Measurements from ENCODE around the gene MYO7B.

Gene MYO7B

DNA sequence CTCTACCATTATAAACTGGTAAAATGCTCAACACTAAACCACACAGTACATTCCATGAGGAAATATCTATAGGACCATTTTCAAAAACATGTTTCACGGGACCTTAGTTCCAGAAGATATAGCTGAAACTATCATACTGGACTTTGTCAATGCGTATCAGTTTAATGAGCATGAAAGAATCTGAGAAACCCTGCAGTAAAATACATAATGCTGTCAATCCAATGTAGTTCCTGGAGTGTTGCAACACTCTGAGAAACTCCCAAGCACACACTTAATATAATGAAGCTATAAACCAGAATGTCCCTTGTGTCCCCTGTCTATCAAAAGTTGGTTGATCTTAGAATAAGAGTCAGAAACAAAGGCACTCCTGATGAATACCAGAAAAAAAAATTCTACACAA, 25.4 kb upstream of the MYO7B start:
- Histone ChIP-seq H3K27me3 (ENCODE audit: control insufficient read depth in 1 of 2, insufficient read depth in 2 of 2, low read length in 2 of 2) (no peaks in the 10 kb centered on the region), H3K27ac (ENCODE audit: low read length) (no peak overlapping the region), H3K4me3 (ENCODE audit: low read length in 2 of 2) (no peak overlapping the region), H3K36me3 (ENCODE audit: control insufficient read depth in 2 of 2, insufficient read depth in 2 of 2, low read length in 2 of 2) (peaks cover 4 to 10% of the 10 kb centered on the region in 2 donors), H3K9me3 (ENCODE audit: control insufficient read depth in 2 of 2, low read length in 2 of 2) (no peaks in the 10 kb centered on the region), H3K9ac (ENCODE audit: low read length in 2 of 2) (no peak overlapping the region), H3K4me1 (ENCODE audit: control insufficient read depth, insufficient read depth, low read length) (peaks cover 26% of the 10 kb centered on the region)

DNA sequence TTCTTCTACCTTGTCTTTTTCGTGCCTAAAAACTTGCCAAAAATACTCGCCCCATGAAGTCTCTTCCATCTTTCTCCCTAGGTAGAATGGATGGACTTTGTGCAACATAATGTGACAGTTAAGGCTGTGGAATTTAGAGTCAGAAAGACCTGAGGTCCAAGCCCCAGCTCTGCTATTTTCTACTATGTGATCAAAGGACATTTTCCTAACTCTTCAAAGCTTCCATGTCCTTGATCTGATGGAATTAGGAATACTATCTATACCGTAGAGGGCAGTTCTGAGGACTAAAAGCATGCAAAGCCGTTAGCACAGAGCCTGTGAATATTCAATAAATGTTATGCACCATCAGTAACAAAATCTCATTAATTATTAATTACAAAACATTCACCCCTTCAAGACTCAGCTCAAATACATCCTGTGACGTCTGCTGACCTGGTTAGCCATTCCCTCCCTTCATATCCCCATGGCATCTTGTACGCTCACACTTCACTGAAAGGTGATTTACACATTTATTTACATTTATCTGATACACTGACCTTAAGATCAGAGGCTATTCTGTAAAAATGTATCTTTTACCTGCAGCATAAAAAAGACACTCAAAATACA, 24.3 kb upstream of the MYO7B start:
- peaks cover 0 to 6% of the 10 kb centered on the region in 2 donors for H3K36me3 ChIP-seq (ENCODE audit: control insufficient read depth in 2 of 2, insufficient read depth in 2 of 2, low read length in 2 of 2)
- H3K27me3 ChIP-seq (ENCODE audit: control insufficient read depth in 1 of 2, insufficient read depth in 2 of 2, low read length in 2 of 2): no peaks in the 10 kb centered on the region
- no peak overlapping the region for H3K9ac ChIP-seq (ENCODE audit: low read length in 2 of 2)
- no peak overlapping the region for H3K4me3 ChIP-seq (ENCODE audit: low read length in 2 of 2)
- no peak overlapping the region for H3K27ac ChIP-seq (ENCODE audit: low read length)
- H3K4me1 ChIP-seq (ENCODE audit: control insufficient read depth, insufficient read depth, low read length): peaks cover 38% of the 10 kb centered on the region
- no peaks in the 10 kb centered on the region for H3K9me3 ChIP-seq (ENCODE audit: control insufficient read depth in 2 of 2, low read length in 2 of 2)

DNA sequence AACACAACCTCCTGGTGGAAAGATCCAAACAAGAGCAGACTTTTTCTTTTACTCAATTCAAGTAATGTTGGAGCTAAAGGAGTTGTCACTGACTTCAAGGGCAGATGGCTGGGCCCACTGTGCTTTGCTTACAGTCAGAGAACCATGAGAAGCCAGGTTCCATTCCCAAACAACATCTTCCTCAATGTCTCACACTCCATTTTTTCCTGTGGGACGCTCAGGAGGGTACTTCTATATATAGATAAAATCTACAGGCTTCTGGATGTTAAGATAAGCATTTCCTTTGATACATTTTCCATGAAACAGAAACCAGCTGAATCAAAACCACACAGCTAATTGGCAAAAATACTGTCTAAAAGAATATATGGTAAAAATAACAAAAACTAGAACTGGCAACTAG, 23.6 kb upstream of the MYO7B start:
- H3K36me3 ChIP-seq (ENCODE audit: control insufficient read depth in 2 of 2, insufficient read depth in 2 of 2, low read length in 2 of 2): peaks cover 0 to 6% of the 10 kb centered on the region in 2 donors
- H3K4me1 ChIP-seq (ENCODE audit: control insufficient read depth, insufficient read depth, low read length): peaks cover 43% of the 10 kb centered on the region
- H3K27me3 ChIP-seq (ENCODE audit: control insufficient read depth in 1 of 2, insufficient read depth in 2 of 2, low read length in 2 of 2): no peaks in the 10 kb centered on the region
- no peak overlapping the region for H3K9ac ChIP-seq (ENCODE audit: low read length in 2 of 2)
- no peaks in the 10 kb centered on the region for H3K9me3 ChIP-seq (ENCODE audit: control insufficient read depth in 2 of 2, low read length in 2 of 2)
- no peak overlapping the region for H3K4me3 ChIP-seq (ENCODE audit: low read length in 2 of 2)
- no peak overlapping the region for H3K27ac ChIP-seq (ENCODE audit: low read length)

DNA sequence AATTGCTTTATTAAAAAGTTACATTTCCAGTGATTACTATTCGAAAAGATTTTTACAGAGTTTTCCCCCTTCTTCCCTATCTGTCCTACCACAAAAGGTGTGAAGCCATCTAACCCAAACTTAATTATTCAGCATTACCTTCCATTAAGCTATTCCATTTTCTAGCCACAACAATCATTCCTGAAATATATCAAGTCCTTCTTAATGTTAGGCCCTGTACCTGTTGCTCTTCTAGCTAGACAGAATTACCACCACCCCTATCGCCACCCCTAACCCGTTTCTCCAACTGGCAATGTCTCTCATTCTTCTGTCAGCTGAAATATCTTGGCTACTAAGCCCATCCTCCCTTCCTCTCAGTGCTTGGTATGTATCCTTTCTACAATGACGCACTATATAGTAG, 23.1 kb upstream of the MYO7B start:
- H3K4me1 ChIP-seq (ENCODE audit: control insufficient read depth, insufficient read depth, low read length): peaks cover 43% of the 10 kb centered on the region
- no peak overlapping the region for H3K4me3 ChIP-seq (ENCODE audit: low read length in 2 of 2)

DNA sequence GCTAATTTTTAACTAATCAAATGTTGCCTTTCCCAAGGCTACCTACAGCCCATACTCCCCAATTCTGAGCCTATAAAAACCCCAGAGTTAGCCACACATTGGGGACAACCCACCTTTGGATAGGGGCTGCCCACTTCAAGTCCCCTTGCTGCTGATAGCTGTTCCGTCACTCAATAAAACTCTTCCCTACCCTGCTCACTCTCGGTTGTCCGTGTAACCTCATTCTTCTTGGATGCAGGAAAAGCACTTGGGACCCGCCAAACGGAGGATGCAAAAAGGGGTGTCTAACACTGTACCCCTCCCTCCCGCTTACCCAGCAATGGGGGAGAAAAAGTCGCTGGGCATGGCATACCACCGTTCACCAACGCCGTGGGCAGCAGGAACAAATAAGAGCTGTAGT, 21.4 kb upstream of the MYO7B start:
- Histone ChIP-seq H3K4me1 (ENCODE audit: control insufficient read depth, insufficient read depth, low read length) (peaks cover 32% of the 10 kb centered on the region), H3K9ac (ENCODE audit: low read length in 2 of 2) (peak overlapping the region in 1 of 2 donors; percentile 51), H3K27me3 (ENCODE audit: control insufficient read depth in 1 of 2, insufficient read depth in 2 of 2, low read length in 2 of 2) (no peaks in the 10 kb centered on the region), H3K27ac (ENCODE audit: low read length) (peak overlapping the region; percentile 96), H3K36me3 (ENCODE audit: control insufficient read depth in 2 of 2, insufficient read depth in 2 of 2, low read length in 2 of 2) (peaks cover 0 to 6% of the 10 kb centered on the region in 2 donors), H3K9me3 (ENCODE audit: control insufficient read depth in 2 of 2, low read length in 2 of 2) (no peaks in the 10 kb centered on the region), H3K4me3 (ENCODE audit: low read length in 2 of 2) (no peak overlapping the region)

More for the DNA sequence above, 23.1 kb upstream of the MYO7B start:
- Histone ChIP-seq H3K9me3 (ENCODE audit: control insufficient read depth in 2 of 2, low read length in 2 of 2) (no peaks in the 10 kb centered on the region), H3K9ac (ENCODE audit: low read length in 2 of 2) (no peak overlapping the region), H3K36me3 (ENCODE audit: control insufficient read depth in 2 of 2, insufficient read depth in 2 of 2, low read length in 2 of 2) (peaks cover 0 to 6% of the 10 kb centered on the region in 2 donors), H3K27ac (ENCODE audit: low read length) (no peak overlapping the region), H3K27me3 (ENCODE audit: control insufficient read depth in 1 of 2, insufficient read depth in 2 of 2, low read length in 2 of 2) (no peaks in the 10 kb centered on the region)

DNA sequence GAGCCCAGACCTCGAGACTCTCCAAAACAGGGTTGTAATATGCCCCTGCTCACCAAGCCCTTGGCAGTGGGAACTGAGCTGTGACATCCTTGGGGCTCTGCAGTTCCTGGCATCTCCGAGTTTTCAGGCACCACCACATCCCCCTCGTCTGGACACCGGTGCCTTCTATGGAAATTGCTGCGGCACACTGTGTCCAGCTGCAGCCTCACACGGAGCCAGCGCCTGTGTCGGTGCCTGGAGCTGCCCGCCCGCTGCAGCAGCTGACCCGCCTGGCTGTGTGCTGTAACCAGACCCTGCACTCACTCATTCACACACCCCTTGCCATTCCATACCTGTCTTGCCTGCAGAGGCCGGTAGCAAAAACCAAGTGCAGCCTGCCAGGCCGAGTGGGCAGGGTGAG, 21.0 kb upstream of the MYO7B start:
- peak overlapping the region; percentile 96 for H3K27ac ChIP-seq (ENCODE audit: low read length)
- no peaks in the 10 kb centered on the region for H3K27me3 ChIP-seq (ENCODE audit: control insufficient read depth in 1 of 2, insufficient read depth in 2 of 2, low read length in 2 of 2)
- peaks cover 32% of the 10 kb centered on the region for H3K4me1 ChIP-seq (ENCODE audit: control insufficient read depth, insufficient read depth, low read length)
- H3K9ac ChIP-seq (ENCODE audit: low read length in 2 of 2): no peak overlapping the region
- peaks cover 0 to 6% of the 10 kb centered on the region in 2 donors for H3K36me3 ChIP-seq (ENCODE audit: control insufficient read depth in 2 of 2, insufficient read depth in 2 of 2, low read length in 2 of 2)
- no peak overlapping the region for H3K4me3 ChIP-seq (ENCODE audit: low read length in 2 of 2)
- H3K9me3 ChIP-seq (ENCODE audit: control insufficient read depth in 2 of 2, low read length in 2 of 2): no peaks in the 10 kb centered on the region

DNA sequence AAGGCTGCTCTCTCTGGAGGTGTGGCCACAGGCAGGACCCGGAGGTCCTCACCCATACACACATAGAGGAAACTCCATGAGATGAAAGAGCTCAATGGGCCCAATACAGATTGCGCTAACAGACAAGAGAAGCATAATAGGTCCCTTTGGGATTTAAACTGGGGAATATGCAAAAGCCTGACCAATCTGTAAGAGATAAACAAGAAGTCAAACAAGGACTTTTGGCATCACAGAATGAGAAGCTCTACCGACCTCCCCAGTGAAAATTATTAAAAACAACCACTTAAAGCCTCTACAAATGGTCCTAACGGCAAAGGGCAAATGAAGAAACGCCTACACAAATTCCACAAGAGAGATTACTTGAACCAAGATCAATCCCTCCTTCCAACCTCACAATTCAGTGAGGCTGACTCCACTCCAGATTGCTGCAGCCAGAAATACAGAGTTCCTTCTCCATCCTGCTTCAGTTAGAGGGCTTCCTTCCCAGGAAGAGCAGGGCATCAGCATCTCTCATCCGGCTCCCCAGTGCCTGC, 20.0 kb upstream of the MYO7B start:
- no peaks in the 10 kb centered on the region for H3K27me3 ChIP-seq (ENCODE audit: control insufficient read depth in 1 of 2, insufficient read depth in 2 of 2, low read length in 2 of 2)
- H3K36me3 ChIP-seq (ENCODE audit: control insufficient read depth in 2 of 2, insufficient read depth in 2 of 2, low read length in 2 of 2): peaks cover 0 to 6% of the 10 kb centered on the region in 2 donors
- H3K27ac ChIP-seq (ENCODE audit: low read length): peak overlapping the region; percentile 96
- H3K9me3 ChIP-seq (ENCODE audit: control insufficient read depth in 2 of 2, low read length in 2 of 2): no peaks in the 10 kb centered on the region
- peak overlapping the region in 1 of 2 donors; percentile 22 for H3K9ac ChIP-seq (ENCODE audit: low read length in 2 of 2)
- peak overlapping the region in 1 of 2 donors; percentile 44 for H3K4me3 ChIP-seq (ENCODE audit: low read length in 2 of 2)
- H3K4me1 ChIP-seq (ENCODE audit: control insufficient read depth, insufficient read depth, low read length): peaks cover 32% of the 10 kb centered on the region

DNA sequence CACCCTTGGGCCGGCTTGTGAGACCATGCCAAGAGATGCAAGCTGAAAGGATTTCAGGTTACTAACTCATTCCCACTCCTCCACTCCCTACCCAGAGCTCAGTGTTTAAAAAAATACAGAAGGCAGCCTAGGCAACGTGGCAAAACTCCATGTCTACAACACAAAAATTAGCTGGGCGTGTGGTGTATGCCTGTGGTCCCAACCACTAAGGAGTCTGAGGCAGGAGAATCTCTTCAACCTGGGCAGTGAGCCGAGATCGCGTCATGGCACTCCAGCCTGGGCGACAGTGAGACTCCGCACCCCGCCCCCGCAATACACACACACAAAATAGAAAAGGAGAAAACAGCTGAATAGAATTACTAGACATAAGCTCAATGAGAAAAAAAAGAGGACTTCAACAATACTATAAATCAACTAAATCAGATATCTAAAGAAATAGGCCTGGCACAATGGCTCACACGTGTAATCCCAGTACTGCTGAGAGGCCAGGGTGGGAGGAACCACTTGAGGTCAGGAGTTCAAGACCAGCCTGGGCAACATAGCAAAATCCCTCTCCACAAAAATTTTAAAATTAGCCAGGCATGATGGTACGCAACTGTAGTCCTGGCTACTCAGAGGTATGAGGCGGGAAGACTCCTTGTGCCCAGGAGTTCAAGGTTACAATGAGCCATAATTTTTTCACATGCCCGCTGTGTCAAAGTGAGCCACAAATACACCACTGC, 19.3 kb upstream of the MYO7B start:
- H3K4me3 ChIP-seq (ENCODE audit: low read length in 2 of 2): peak overlapping the region in 1 of 2 donors; percentile 44
- H3K9ac ChIP-seq (ENCODE audit: low read length in 2 of 2): peak overlapping the region in 1 of 2 donors; percentile 55
- H3K27ac ChIP-seq (ENCODE audit: low read length): peak overlapping the region; percentile 96
- H3K9me3 ChIP-seq (ENCODE audit: control insufficient read depth in 2 of 2, low read length in 2 of 2): no peaks in the 10 kb centered on the region
- peaks cover 32% of the 10 kb centered on the region for H3K4me1 ChIP-seq (ENCODE audit: control insufficient read depth, insufficient read depth, low read length)
- H3K27me3 ChIP-seq (ENCODE audit: control insufficient read depth in 1 of 2, insufficient read depth in 2 of 2, low read length in 2 of 2): no peaks in the 10 kb centered on the region
- peaks cover 0 to 6% of the 10 kb centered on the region in 2 donors for H3K36me3 ChIP-seq (ENCODE audit: control insufficient read depth in 2 of 2, insufficient read depth in 2 of 2, low read length in 2 of 2)

DNA sequence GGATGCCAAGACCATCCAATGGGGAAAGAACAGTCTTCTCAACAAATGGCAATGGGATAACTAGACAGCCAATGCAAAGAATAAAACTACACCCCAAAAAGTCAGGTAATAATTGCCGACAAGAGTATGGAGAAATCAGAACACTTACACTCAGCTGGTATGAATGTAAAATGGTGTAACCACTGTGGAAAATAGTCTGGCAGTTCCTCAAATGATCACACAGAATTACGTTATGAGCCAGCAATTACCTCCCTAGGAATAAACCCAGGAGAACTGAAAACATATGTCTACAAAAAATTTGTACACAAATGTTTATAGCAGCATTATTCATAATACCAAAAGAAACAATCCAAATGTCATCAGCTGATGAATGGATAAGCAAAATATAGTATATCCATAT, 18.0 kb upstream of the MYO7B start:
- Histone ChIP-seq H3K9me3 (ENCODE audit: control insufficient read depth in 2 of 2, low read length in 2 of 2) (no peaks in the 10 kb centered on the region), H3K27ac (ENCODE audit: low read length) (peak overlapping the region; percentile 96), H3K4me3 (ENCODE audit: low read length in 2 of 2) (no peak overlapping the region), H3K36me3 (ENCODE audit: control insufficient read depth in 2 of 2, insufficient read depth in 2 of 2, low read length in 2 of 2) (peaks cover 0 to 14% of the 10 kb centered on the region in 2 donors), H3K9ac (ENCODE audit: low read length in 2 of 2) (no peak overlapping the region), H3K27me3 (ENCODE audit: control insufficient read depth in 1 of 2, insufficient read depth in 2 of 2, low read length in 2 of 2) (no peaks in the 10 kb centered on the region), H3K4me1 (ENCODE audit: control insufficient read depth, insufficient read depth, low read length) (peaks cover 29% of the 10 kb centered on the region)

DNA sequence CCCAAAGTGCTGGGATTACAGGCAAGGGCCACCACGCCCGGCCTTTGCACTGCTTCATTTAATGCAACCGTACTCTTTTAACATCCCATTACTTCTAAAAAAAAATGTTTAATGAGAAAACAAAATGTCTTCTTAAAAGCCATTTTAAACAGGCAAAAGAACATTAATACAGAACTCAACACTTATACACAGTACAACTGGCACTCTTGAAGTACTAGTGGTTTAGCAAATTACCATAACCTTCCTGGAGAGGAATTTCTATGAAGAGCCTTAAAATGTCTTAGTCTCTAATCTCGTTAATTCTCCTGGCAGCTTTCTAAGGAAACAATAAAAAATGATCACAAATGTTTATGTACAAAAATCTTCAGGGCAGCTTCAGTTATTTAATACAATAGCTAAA, 15.1 kb upstream of the MYO7B start:
- Histone ChIP-seq H3K36me3 (ENCODE audit: control insufficient read depth in 2 of 2, insufficient read depth in 2 of 2, low read length in 2 of 2) (peaks cover 6 to 8% of the 10 kb centered on the region in 2 donors), H3K27me3 (ENCODE audit: control insufficient read depth in 1 of 2, insufficient read depth in 2 of 2, low read length in 2 of 2) (no peaks in the 10 kb centered on the region), H3K4me1 (ENCODE audit: control insufficient read depth, insufficient read depth, low read length) (peaks cover 22% of the 10 kb centered on the region), H3K27ac (ENCODE audit: low read length) (no peak overlapping the region), H3K4me3 (ENCODE audit: low read length in 2 of 2) (no peak overlapping the region), H3K9ac (ENCODE audit: low read length in 2 of 2) (no peak overlapping the region), H3K9me3 (ENCODE audit: control insufficient read depth in 2 of 2, low read length in 2 of 2) (no peaks in the 10 kb centered on the region)

Data from stomach smooth muscle (tissue), 2 donors.